ENCODE results near the gene TMSB4X.

DNA sequence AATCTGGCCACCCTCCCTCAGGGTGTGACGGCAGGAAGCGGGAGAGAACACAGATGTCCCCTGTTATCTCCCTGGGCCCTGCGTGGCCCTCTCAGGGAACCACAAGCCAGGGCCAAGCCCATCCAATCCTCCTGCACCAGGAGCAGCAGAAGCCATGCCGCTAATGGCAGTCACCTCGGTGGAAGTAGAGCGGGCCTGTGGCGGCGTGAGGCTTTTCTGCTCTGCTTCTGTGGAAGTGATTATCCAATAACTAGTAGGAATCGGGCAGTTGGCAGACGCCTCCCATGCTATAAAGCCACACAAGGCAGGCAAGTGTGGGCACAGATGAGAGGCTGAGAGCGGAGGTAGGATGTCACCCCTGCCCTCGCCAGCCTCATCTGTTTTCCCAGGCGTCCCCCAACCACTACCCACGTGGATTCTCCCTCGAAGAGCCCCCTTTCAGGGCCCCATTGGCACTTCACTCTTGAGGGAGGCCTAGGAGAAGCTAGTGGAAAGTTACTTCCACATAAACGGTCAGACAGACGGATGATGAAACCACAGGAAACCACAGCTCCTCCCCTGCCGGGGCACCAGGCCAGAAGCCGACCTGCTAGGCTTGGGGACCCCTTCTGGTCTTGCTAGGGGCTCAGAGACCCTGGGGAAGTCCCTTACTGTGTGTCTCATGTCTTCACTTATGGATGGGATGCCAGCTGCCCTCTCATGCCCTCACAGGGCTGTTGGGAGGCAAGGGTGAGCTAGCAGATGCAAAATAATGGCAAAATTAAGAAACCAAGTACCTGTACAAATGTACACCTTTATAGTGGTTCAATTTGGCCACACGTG lies 18.8 kb upstream of the TMSB4X start:
- TF ChIP-seq, protein P1, sequence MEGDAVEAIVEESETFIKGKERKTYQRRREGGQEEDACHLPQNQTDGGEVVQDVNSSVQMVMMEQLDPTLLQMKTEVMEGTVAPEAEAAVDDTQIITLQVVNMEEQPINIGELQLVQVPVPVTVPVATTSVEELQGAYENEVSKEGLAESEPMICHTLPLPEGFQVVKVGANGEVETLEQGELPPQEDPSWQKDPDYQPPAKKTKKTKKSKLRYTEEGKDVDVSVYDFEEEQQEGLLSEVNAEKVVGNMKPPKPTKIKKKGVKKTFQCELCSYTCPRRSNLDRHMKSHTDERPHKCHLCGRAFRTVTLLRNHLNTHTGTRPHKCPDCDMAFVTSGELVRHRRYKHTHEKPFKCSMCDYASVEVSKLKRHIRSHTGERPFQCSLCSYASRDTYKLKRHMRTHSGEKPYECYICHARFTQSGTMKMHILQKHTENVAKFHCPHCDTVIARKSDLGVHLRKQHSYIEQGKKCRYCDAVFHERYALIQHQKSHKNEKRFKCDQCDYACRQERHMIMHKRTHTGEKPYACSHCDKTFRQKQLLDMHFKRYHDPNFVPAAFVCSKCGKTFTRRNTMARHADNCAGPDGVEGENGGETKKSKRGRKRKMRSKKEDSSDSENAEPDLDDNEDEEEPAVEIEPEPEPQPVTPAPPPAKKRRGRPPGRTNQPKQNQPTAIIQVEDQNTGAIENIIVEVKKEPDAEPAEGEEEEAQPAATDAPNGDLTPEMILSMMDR (IDR thresholded peaks at IDR 0.05; ENCODE audit: insufficient read depth, low read depth, low read length), result no peak
- TF ChIP-seq EZH2 (IDR thresholded peaks at IDR 0.05; ENCODE audit: insufficient read depth, low read length), result no peak

All from astrocyte (in vitro differentiated cells and primary cell).